Lower lobe of right lung (tissue), 2 donors: ENCODE results near the gene CD177. TPM values are rescaled to one million over a fixed set of nuclear protein-coding genes. Genes with fewer than 3 reads are reported as not detected.
"Not testable (repeated sequence)": the region's sequence is repeated elsewhere in the genome, so short reads cannot be mapped to it uniquely, and the experiment has no call there.

Experiments
- ATAC-seq, 2 donors: fragments of 200-7000 bp; cut with Tn5 transposase; one replicate each; pipeline ENCODE4 v1.9.1; 2020 to 2022; ENCODE audit warnings: mild to moderate bottlenecking in 2 of 2, moderate library complexity in 2 of 2
- DNase-seq: peaks from one replicate; pipeline ENCODE4 v3.0.0-alpha.2; 2020
- H3K27ac ChIP-seq: fragments of 200-600 bp; one replicate; pipeline ENCODE4 v1.8.0; 2022
- H3K27me3 ChIP-seq: fragments of 200-600 bp; one replicate; pipeline ENCODE4 v1.8.0; 2022; ENCODE audit warnings: low read depth
- H3K36me3 ChIP-seq: fragments of 200-600 bp; one replicate; pipeline ENCODE4 v1.8.0; 2022; ENCODE audit warnings: mild to moderate bottlenecking
- H3K4me1 ChIP-seq: fragments of 200-600 bp; one replicate; pipeline ENCODE4 v1.8.0; 2022
- H3K4me3 ChIP-seq: fragments of 200-600 bp; one replicate; pipeline ENCODE4 v1.8.0; 2022; ENCODE audit warnings: mild to moderate bottlenecking
- H3K9me3 ChIP-seq: fragments of 200-600 bp; one replicate; pipeline ENCODE4 v1.8.0; 2022
- CTCF ChIP-seq: fragments of 200-600 bp; IDR thresholded peaks from one replicate; pipeline ENCODE4 v1.8.0; 2022; ENCODE audit warnings: antibody characterized with exemption, mild to moderate bottlenecking
- intact Hi-C: fragments of 100-400 bp; cut with DNase I; formaldehyde crosslinking; loops from one replicate; pipeline ENCODE4 v1.11.0; 2022
- total RNA-seq: library from RNA; stranded (reverse); fragmentation: NEBNext Ultra II Directional; extraction: Animal tissue kit (Norgen Biotek cat#: 25700); gene quantifications from one replicate; pipeline ENCODE4 v1.2.1, GENCODE V29; 2021
- donor health status: DM: no; HTN: yes; CAD: no; lungs with severe emphysema.

Gene CD177
- total RNA-seq, 1 donor from 2014 or later: 5.7 TPM

- Histone ChIP-seq H3K9me3 (no peaks in the 10 kb centered on the region), H3K36me3 (no peaks in the 10 kb centered on the region), H3K27ac (no peak overlapping the region), H3K4me1 (no peaks in the 10 kb centered on the region), H3K4me3 (no peak overlapping the region), H3K27me3 (peaks cover 4% of the 10 kb centered on the region)
- DNase-seq (no peak), ATAC-seq (no peak)
- TF ChIP-seq CTCF: no peak
- intact Hi-C loops: no loop called here
Observed at GRCh38 chr19:43338530-43338929, 15.0 kb upstream of the CD177 start.

DNA sequence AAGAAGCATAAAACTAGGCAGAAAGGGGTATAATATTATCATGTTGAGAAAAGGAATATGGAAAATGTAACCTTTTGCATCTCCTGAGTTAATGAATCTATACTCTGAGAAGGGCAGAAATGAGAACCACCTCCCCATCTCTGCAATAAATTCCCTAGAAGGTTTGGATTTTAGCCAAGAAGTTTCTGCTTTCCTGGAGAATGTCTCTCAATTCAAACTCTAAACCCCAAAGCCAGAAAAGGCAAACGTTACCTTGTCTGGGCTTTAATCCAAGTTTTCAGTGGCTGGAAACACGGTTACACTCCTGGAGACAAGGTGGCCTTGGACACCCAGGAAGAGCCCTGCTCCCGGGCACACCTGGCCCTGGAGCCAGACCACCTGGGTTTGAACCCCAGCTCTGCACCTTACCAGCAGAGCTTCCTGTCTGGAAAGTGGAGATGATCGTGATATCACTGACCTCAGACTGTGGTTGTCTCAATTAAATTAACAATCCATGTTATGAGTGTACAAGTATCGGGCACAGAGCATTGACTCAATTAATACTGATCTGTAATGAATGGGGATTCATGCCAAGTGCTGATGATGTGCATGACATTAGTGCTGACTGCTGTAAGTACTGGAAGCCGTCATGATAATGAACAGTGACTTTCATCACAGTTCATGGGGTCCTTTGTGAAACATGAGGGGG is 14.1 kb upstream of the CD177 start:
- ATAC-seq, intact Hi-C loops, H3K4me3 ChIP-seq, H3K27me3 ChIP-seq, H3K27ac ChIP-seq, DNase-seq, H3K9me3 ChIP-seq, H3K36me3 ChIP-seq, H3K4me1 ChIP-seq: not testable (repeated sequence)

GRCh38 chr19:43340101-43340500 is 13.4 kb upstream of the CD177 start:
- H3K36me3 ChIP-seq, DNase-seq, H3K9me3 ChIP-seq, H3K27me3 ChIP-seq, H3K27ac ChIP-seq, H3K4me3 ChIP-seq, ATAC-seq, intact Hi-C loops, H3K4me1 ChIP-seq: not testable (repeated sequence)

- H3K4me1 ChIP-seq, H3K27me3 ChIP-seq, H3K36me3 ChIP-seq, DNase-seq, intact Hi-C loops, H3K9me3 ChIP-seq, ATAC-seq, H3K27ac ChIP-seq, H3K4me3 ChIP-seq: not testable (repeated sequence)
Observed at GRCh38 chr19:43341098-43341497, 12.4 kb upstream of the CD177 start.

GRCh38 chr19:43342104-43342503 is 11.4 kb upstream of the CD177 start:
- H3K36me3 ChIP-seq, intact Hi-C loops, H3K27me3 ChIP-seq, DNase-seq, H3K9me3 ChIP-seq, H3K4me3 ChIP-seq, H3K4me1 ChIP-seq, H3K27ac ChIP-seq, ATAC-seq: not testable (repeated sequence)

GRCh38 chr19:43344347-43344925 is 9.1 kb upstream of the CD177 start:
- ATAC-seq, H3K9me3 ChIP-seq, DNase-seq, H3K27ac ChIP-seq, intact Hi-C loops, H3K4me1 ChIP-seq, H3K27me3 ChIP-seq, H3K4me3 ChIP-seq, H3K36me3 ChIP-seq: not testable (repeated sequence)

GRCh38 chr19:43349813-43350212 is 3.7 kb upstream of the CD177 start:
- H3K4me3 ChIP-seq: not testable (repeated sequence)

GRCh38 chr19:43351998-43352746 is 1.3 kb upstream of the CD177 start:
- Histone ChIP-seq H3K27ac (no peak overlapping the region), H3K9me3 (no peaks in the 10 kb centered on the region), H3K4me3 (no peak overlapping the region), H3K4me1 (no peaks in the 10 kb centered on the region), H3K36me3 (no peaks in the 10 kb centered on the region), H3K27me3 (peaks cover 19% of the 10 kb centered on the region)
- intact Hi-C loops: no loop called here
- no peak for ATAC-seq
- no peak for DNase-seq
- no peak for TF ChIP-seq CTCF

More at GRCh38 chr19:43349813-43350212, 3.7 kb upstream of the CD177 start:
- H3K4me1 ChIP-seq, H3K36me3 ChIP-seq, intact Hi-C loops, H3K9me3 ChIP-seq, ATAC-seq, DNase-seq, H3K27ac ChIP-seq: not testable (repeated sequence)
- H3K27me3 ChIP-seq: peaks cover 19% of the 10 kb centered on the region
